Measurements from ENCODE around the gene ZNF620.
"Not testable (repeated sequence)": the region's sequence is repeated elsewhere in the genome, so short reads cannot be mapped to it uniquely, and the experiment has no call there.

Gene ZNF620

GRCh38 chr3:40504636-40505430, 1.0 kb upstream of the ZNF620 start:
- no peak for DNase-seq

GRCh38 chr3:40511031-40511718, 5.3 kb downstream of the ZNF620 start:
- DNase-seq, result no peak

GRCh38 chr3:40516201-40516600, 10.4 kb downstream of the ZNF620 start:
- no peak for DNase-seq

DNA sequence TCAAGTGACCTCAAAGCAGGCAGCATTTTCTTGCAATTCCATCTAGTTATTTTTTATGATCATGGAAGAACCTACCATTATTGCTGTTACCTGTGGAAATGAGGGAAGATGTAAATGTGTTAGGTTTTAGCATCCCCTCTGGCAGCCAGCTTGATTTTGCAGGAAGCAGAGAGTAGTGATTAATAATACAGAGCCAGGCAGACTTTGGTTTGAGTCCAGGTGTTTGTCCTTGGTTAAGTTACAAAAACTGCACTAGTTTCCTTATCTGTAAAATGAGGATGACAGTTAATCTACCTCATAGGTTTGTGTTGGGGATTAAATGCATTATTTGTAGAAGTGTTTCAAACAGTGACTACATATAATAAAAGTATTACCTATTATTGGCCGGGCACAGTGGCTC, 12.2 kb downstream of the ZNF620 start:
- no peak for DNase-seq

DNA sequence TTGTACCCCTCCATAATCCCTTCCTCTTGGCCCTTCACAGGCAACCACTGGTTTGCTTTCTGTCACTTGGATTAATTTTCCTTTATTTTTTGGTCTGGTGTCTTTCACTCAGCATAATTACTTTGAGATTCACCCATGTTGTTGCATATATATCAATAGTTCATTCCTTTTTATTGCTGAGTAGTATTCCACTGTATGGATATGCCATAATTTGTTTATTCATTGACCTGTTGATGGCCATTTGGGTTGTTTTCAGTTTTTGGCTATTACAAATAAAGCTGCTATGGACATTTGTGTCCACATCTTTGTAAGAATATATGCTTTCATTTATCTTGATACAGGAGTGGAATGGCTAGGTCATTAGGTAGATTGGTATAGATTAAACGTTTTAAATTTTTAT, 13.0 kb downstream of the ZNF620 start:
- DNase-seq, result no peak

- no peak for DNase-seq
Observed at GRCh38 chr3:40521254-40521653, 15.4 kb downstream of the ZNF620 start.

DNA sequence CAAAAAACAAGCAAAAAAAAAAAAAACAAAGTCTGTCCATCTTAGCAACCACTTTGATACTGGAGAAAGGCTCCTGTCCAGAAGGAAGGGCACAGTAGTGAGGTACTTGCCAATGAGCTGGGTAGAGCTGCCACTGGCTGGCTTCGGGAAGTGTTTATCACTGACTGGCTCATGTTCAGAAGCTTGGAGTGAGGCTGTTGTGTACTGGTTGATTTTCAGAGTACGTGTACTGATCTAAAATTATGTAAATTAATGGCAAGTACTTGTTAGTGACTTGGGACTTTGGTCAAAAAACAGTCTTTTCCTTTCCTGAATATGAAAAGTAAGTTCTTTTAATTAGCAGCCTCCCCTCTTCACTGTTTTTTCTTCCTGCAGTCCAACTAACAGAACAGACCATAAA, 17.9 kb downstream of the ZNF620 start:
- DNase-seq, result no peak

DNA sequence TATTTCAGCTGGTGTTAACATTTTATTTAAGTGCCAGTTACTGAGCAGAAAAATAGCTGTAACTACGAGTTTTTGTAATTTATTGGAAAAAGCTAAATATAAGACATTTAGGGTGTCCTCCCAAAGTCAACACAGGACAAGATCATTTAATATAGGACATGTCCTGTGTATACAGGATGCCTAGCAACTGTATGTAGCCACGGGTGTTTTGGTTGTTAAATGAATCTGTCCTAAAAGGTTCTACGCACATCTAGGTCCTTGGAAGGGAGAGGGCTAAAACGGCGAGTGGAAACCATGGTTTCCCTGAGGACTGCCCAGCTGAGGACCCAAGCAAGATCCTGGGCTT, 18.4 kb downstream of the ZNF620 start:
- DNase-seq, result no peak

- DNase-seq, result peak; percentile 83 to 88
Observed at GRCh38 chr3:40524568-40525285, 18.9 kb downstream of the ZNF620 start, which contains the start of gene ZNF621. ZNF621 (plus strand) TSS chr3:40524960; CDS start chr3:40525841, 881 bp downstream.

DNA sequence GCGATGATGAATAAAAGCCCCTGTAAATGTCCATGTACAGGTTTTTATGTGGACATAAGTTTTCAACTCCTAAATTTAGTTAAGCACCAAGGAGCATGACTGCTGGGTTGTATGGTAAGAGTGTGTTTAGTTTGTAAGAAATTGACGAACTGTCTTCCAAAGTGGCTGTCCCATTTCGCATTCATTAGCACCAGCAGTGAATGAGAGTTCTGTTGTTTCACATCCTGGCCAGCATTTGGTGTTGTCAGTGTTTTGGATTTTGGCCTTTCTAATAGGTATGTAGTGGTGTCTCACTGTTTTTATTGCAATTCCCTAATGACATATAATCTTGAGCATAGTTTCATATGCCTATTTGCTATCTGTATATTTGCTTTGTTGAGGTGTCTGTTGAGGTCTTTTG, 22.6 kb downstream of the ZNF620 start:
- no peak for DNase-seq

DNA sequence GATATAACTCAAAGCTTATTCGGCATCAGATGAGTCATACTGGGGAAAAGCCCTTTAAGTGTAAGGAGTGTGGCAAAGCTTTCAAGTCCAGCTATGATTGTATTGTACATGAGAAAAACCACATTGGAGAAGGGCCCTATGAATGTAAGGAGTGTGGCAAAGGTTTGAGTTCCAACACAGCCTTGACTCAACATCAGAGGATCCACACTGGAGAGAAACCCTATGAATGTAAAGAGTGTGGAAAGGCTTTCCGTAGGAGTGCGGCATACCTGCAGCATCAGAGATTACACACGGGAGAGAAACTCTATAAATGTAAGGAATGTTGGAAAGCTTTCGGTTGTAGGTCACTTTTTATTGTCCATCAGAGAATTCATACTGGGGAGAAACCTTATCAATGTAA, 26.4 kb downstream of the ZNF620 start:
- no peak for DNase-seq

GRCh38 chr3:40534283-40534682, 28.4 kb downstream of the ZNF620 start:
- DNase-seq, result no peak

DNA sequence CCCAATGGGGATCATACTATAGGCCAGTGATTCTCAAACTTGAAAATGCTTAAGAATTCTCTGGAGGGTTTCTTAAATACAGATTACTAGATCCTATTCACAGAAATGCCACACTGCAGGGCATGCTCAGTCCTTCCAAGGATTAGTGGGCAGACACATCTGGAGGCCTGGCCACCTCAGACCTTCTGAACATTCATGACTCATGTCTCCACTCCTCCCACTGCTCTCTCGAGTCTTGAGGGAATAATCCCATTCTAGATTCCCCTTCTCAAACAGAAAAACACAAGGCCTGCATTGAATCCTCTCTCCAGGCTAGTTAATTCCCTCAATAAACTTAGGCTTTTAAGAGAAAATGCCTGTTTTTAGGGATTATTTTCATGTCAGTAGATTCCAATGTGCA, 41.0 kb downstream of the ZNF620 start:
- no peak for DNase-seq

DNA sequence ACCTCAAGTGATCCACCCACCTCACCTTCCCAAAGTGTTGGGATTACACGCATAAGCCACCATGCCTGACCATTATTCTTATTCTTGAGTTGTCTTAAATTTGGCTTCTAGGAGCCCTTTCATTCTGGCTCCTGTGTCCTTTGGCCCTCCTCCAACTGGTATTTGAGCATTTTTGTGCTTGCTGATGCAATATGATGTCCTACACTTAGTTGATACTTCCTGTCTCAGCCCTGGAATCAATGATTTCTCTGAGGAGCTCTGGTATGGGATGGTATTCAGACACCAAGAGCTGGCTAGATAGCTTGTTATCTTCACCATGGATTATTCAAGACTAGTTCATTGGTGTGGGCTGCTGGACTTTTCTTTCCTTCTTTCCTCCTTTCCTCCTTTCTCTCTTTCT, 44.3 kb downstream of the ZNF620 start:
- DNase-seq, result no peak

GRCh38 chr3:40557575-40558161, 51.8 kb downstream of the ZNF620 start:
- no peak for DNase-seq

DNA sequence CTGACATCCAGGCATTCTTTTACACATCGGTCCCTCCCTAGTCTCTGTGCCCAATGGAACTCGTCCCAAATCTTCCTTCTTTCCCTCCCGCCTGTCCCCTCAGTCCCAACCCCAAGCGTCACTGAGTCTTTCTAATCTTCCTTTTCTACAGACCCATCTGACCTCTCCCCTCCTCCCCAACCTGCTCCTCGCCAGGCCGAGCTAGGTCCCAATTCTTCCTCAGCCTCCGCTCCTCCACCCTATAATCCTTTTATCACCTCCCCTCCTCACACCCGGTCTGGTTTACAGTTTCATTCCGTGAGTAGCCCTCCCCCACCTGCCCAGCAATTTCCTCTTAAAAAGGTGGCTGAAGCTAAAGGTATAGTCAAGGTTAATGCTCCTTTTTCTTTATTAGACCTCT, 56.6 kb downstream of the ZNF620 start:
- DNase-seq, result not testable (repeated sequence)

DNA sequence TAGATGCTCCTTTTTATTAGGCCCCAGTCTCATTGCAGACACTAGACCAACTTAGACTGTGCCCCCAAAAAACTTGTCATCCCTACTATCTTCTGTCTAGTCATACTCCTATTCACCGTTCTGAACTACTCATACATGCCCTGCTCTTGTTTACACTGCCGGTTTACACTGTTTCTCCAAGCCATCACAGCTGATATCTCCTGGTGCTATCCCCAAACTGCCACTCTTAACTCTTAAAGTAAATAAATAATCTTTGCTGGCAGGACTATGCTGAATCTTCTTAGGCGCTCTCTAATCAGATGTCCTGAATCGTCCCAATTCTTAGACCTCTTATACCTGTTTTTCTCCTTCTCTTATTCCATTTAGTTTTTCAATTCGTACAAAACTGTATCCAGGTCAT, 59.8 kb downstream of the ZNF620 start:
- not testable (repeated sequence) for DNase-seq

DNA sequence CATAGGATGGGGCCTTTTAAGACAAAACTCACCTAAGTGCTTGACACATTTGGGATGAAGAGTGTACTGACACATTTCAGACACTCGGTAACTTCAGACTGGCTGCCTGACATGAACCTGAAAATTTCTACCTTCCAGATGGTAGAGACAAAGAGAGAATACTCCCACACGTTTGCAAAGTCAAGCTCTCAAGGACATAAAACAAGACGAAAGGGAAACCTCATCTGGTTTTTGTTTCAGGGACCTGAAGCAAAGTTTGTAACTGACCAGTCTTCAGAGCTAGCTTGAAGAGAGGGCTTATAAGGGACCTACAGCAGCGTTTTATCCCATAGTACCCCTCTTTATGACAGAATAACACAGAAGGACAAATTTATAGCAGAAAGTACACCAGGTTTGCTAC, 60.9 kb downstream of the ZNF620 start:
- no peak for DNase-seq

Measured in CD4-positive, alpha-beta T cell treated with Interferon alpha-2 for 1 hour (primary cell).